PFSK-1 (cell line): ENCODE data around the gene CES4A.

ENCODE experiments used
- POLR2AphosphoS5 ChIP-seq: IDR thresholded peaks from 2 replicates; pipeline ENCODE4 v1.6.1; 2012; ENCODE audit warnings: low read depth, mild to moderate bottlenecking, control low read depth, low read length, moderate library complexity
- TF ChIP-seq, protein P1 (sequence below), 2 experiments: IDR thresholded peaks; 2 replicates each; pipeline versions ENCODE4 v1.6.1 to v1.8.0; 2011 to 2012; ENCODE audit warnings: low read depth in 2 of 2, low read length in 2 of 2, control low read depth in 1 of 2, inconsistent platforms in 1 of 2, mild to moderate bottlenecking in 1 of 2, moderate library complexity in 1 of 2; ENCODE audit not compliant: insufficient read depth in 1 of 2

DNA sequence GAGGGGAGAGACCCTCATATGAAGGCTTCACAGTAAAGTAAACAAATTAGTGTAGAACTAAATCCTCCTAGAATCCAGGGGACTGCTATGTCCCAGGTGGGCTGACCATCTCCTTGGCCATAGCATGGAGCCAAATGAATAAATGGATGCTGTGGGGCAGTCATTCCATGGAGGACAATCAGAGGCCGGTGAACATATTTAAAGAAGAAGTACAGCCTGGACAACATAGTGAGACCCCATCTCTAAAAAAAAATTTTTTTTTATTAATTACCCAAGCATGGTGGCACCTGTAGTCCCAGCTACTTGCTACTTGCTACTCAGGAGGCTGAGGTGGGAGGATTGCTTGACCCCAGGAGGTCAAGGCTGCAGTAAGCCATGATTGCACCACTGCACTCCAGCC is 35.3 kb downstream of the CES4A start:
- TF ChIP-seq, protein P1, sequence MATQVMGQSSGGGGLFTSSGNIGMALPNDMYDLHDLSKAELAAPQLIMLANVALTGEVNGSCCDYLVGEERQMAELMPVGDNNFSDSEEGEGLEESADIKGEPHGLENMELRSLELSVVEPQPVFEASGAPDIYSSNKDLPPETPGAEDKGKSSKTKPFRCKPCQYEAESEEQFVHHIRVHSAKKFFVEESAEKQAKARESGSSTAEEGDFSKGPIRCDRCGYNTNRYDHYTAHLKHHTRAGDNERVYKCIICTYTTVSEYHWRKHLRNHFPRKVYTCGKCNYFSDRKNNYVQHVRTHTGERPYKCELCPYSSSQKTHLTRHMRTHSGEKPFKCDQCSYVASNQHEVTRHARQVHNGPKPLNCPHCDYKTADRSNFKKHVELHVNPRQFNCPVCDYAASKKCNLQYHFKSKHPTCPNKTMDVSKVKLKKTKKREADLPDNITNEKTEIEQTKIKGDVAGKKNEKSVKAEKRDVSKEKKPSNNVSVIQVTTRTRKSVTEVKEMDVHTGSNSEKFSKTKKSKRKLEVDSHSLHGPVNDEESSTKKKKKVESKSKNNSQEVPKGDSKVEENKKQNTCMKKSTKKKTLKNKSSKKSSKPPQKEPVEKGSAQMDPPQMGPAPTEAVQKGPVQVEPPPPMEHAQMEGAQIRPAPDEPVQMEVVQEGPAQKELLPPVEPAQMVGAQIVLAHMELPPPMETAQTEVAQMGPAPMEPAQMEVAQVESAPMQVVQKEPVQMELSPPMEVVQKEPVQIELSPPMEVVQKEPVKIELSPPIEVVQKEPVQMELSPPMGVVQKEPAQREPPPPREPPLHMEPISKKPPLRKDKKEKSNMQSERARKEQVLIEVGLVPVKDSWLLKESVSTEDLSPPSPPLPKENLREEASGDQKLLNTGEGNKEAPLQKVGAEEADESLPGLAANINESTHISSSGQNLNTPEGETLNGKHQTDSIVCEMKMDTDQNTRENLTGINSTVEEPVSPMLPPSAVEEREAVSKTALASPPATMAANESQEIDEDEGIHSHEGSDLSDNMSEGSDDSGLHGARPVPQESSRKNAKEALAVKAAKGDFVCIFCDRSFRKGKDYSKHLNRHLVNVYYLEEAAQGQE (IDR thresholded peaks at IDR 0.05; ENCODE audit: insufficient read depth in 1 of 2, low read depth in 2 of 2, low read length in 2 of 2) = no peak
- no peak for TF ChIP-seq POLR2AphosphoS5
